GM10266 (cell line): Measurements from ENCODE around the gene SLC16A12.
"Not testable (repeated sequence)": the region's sequence is repeated elsewhere in the genome, so short reads cannot be mapped to it uniquely, and the experiment has no call there.

ENCODE experiments used
- DNase-seq: peaks from one replicate; pipeline ENCODE4 v3.0.0; 2012; ENCODE audit errors: extremely low spot score
- TF ChIP-seq, protein P1 (sequence below): IDR thresholded peaks from 2 replicates; pipeline ENCODE4 v1.5.1; 2012; ENCODE audit warnings: mild to moderate bottlenecking, low read depth; ENCODE audit not compliant: control insufficient read depth, insufficient read depth; ENCODE audit errors: missing control alignments

Gene SLC16A12

DNA sequence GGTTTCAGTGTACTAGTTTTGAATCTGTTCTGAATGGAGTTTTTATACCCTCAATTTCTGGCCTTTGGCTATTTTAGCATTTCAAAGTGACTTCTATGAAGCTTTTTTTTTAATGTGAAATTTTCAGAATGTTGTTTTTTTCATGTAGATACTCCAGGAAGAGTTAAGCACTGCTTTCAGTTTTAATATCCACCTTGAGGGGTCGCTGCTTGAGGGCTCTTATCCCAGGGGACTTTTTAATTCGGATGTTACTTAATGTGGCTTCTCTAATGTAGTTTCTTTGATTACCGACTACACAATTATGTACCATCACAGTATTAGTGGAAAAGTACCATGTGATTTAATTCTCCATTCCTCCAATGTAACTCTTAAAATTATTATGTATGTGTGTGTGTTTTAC is 115.8 kb downstream of the SLC16A12 start:
- TF ChIP-seq, protein P1, sequence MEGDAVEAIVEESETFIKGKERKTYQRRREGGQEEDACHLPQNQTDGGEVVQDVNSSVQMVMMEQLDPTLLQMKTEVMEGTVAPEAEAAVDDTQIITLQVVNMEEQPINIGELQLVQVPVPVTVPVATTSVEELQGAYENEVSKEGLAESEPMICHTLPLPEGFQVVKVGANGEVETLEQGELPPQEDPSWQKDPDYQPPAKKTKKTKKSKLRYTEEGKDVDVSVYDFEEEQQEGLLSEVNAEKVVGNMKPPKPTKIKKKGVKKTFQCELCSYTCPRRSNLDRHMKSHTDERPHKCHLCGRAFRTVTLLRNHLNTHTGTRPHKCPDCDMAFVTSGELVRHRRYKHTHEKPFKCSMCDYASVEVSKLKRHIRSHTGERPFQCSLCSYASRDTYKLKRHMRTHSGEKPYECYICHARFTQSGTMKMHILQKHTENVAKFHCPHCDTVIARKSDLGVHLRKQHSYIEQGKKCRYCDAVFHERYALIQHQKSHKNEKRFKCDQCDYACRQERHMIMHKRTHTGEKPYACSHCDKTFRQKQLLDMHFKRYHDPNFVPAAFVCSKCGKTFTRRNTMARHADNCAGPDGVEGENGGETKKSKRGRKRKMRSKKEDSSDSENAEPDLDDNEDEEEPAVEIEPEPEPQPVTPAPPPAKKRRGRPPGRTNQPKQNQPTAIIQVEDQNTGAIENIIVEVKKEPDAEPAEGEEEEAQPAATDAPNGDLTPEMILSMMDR = peak; percentile 32
- no peak for DNase-seq

DNA sequence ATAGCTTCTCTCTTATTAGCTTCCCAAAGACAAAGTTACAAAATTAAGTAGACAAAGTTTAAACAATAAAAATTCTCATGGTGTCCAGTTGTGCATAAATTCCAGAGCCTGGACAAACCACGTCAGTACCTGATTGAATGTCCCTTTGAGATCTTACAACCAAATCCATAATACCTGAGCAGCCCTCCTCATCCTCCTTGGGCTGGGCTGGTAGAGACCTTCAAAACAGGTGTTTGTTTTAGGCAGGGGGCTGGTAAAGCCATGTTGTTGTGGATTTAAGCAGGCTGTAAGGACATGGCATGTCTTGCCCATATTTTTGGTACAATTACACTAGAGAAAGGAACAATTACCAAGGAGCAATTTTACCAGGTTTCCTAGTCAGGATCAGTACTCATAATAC is 118.9 kb downstream of the SLC16A12 start:
- TF ChIP-seq, protein P1 = no peak
- no peak for DNase-seq

DNA sequence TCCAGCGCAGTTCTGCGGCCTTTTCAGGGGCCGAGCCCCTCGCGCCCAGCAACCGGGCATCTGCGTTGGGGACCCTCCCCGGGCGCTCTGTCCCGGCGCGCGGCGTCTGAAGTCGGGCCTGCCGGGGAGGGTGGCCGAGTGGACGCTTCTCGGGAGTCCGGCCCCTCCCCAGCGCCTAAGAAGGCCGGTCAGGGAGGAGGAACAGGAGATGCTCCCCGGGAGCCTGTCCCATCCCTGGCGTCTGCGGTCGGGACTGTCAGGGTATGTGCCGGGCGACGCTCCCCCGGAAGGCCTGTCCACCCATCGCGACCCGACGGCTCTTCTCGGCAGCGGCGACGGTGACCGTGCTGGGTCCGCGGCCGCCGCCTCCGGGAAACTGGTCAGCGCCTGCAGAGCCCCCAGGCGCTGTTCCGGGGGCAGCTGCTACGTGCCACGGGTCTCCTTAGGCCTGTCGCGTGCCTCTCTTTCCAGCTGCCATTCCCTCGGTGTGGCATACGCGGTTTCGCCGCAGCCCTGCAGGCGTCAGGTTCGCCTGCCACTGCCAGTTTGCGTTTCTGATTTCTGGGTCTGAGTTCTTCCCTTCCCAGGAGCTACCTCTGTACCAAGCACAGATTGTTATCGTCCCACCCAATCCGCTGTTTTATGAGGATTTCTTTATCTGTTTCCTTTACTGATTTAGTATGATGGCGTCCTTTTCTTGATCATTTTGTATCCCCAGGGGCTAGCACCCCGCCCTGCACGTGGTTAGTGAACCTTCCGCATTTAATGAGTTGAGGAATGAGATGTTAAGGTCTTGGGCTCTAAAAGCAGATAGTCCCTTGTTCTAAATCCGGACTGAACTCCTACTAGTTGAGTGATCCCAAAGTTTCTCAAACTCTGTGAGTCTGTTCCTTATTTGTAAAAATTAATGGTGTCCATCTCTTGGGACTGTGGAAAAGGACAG is 120.2 kb downstream of the SLC16A12 start:
- DNase-seq = peak; percentile 27
- TF ChIP-seq, protein P1 = no peak

DNA sequence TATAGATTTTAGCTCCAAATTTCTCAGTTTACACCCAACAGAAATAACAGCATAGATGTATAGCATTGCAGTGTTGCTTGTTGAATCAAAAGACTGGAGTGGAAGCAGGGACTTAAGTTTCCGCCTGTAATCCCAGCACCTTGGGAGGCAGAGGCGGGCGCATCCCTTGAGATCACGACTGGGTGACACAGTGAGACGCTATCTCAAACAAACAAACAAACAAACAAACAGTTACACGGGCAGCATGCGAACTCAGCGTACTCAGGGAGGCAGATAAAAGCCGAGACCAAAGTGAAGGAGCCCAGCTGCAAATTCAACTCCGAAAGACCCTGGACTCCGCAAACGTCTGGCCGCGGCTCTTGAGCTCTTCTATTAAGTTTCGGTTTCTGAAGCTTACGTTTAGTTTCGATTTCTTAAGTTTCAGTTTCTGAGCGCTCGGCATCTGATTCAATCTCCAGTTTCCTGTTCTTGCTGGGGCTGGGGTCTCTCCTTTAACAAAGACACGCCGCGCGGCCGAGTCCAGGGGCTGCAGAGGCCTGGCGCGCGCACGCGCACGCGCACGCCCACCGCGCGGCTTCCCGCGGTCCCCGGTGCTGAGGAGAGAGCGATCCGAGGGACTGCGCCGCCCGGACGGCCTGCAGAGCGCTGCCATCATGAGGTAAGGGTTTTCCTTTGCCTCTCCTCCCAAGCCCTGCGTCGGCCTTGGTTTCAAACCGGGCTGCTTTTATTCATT is 121.1 kb downstream of the SLC16A12 start, which contains the start of gene IFIT5:
Gene IFIT5, plus strand, starts transcription at position 423 of the 733 bp plus-strand sequence. Its CDS starts 231 bp downstream, at position 654.
- peak; percentile 78 for DNase-seq

DNA sequence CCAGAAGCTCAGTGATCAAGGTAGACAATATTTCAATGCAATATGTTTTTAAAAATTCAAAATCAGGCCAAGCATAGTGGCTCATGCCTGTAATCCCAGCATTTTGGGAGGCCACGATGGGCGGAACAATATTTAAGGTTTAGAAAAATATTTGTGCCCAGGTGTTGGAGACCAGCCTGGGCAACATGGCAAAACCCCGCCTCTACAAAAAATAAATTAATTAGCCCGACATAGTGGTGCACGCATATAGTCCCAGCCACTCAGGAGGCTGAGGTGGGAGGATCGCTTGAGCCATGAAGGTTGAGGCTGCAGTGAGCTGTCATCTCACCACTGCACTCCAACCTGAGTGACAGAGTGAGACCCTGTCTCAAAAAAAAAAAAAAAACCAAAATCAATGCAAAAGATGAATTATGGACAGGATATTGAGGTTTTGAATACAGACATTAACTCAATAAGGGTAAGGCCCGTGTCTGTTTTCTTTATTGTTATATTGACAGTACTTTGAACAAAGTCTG is 121.9 kb downstream of the SLC16A12 start:
- DNase-seq = no peak
- TF ChIP-seq, protein P1 = no peak

More for the DNA sequence above, 121.1 kb downstream of the SLC16A12 start, which contains the start of gene IFIT5:
- TF ChIP-seq, protein P1 = no peak

DNA sequence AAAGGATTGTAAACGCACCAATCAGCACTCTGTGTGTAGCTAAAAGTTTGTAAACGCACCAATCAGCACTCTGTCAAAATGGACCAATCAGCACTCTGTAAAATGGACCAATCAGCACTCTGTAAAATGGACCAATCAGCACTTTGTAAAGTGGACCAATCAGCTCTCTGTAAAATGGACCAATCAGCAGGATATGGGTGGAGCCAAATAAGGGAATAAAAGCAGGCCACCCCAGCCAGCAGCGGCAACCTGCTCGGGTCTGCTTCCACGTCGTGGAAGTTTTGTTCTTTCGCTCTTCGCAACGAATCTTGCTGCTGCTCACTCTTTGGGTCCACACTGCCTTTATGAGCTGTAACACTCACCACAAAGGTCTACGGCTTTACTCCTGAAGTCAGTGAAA is 123.1 kb downstream of the SLC16A12 start:
- DNase-seq = not testable (repeated sequence)

DNA sequence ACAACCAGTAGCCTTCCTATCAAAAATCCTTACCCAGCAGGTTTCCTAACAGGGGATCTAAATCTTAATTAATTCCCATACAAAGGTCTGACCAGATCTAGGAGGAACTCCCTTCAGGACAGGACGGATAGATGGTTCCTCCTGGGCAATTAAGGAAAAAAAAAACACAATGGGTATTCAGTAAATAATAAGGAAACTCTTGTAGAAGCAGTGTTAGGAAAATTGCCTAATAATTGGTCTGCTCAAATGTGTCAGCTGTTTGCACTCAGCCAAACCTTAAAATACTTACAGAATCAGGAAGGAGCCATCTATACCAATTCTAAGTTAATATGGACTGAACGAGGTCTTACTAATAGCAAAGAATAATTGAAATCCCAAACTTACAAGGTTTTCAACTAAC is 124.3 kb downstream of the SLC16A12 start:
- not testable (repeated sequence) for DNase-seq

DNA sequence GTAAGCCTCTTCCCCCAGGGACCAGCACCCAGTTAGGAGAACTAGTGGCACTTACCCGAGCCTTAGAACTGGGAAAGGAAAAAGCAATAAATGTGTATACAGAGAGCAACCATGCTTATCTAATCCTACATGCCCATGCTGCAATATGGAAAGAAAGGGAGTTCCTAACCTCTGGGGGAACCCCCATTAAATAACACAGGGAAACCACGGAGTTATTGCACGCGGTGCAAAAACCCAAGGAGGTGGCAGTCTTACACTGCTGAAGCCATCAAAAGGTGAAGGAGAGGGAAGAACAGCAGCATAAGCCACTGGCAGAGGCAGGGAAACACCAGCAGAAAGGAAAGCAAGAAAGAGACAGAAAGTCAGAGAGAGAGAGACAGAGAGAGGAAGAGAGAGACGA is 124.8 kb downstream of the SLC16A12 start:
- not testable (repeated sequence) for DNase-seq

DNA sequence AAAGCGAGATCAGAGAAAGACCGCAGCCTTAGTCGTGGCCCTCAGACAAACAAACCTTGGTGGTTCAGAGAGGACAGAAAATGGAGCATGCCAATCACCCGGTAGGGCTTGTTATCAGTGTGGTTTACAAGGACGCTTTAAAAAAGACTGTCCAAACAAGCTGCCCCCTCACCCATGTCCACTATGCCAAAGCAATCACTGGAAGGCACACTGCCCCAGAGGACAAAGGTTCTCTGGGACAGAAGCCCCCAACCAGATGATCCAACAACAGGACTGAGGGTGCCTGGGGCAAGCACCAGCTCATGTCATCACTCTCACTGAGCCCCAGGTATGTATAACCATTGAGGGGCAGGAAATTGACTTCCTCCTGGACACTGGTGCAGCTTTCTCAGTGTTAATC is 126.1 kb downstream of the SLC16A12 start:
- DNase-seq = not testable (repeated sequence)

DNA sequence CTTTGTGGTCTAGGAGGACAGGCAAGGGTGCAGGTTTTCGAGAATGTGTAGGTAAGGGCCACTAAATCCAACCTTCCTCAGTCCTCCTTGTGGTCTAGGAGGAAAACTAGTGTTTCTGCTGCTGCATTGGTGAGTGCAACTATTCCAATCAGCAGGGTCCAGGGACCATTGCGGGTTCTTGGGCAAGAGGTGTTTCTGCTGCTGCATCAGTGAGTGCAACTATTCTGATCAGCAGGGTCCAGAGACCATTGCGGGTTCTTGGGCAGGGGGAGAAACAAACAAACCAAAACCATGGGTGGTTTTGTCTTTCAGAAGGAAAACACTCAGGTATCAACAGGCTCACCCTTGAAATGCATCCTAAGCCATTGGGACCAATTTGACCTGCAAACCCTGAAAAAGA is 127.6 kb downstream of the SLC16A12 start:
- DNase-seq = not testable (repeated sequence)

DNA sequence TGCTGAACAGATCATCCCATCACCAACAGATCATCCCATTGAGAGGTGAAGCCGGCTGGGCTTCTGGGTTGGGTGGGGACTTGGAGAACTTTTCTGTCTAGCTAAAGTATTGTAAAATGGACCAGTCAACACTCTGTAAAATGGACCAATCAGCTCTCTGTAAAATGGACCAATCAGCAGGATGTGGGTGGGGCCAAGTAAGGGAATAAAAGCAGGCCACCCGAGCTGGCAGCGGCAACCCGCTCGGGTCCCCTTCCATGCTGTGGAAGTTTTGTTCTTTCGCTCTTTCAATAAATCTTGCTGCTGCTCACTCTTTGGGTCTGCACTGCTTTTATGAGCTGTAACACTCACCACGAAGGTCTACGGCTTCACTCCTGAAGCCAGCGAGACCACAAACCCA is 129.2 kb downstream of the SLC16A12 start:
- DNase-seq = not testable (repeated sequence)
